H1 (cell line): ENCODE results near the gene R3HDM2. TPM values are rescaled to one million over a fixed set of nuclear protein-coding genes. Genes with fewer than 3 reads are reported as not detected.
A peak's percentile ranks its signal among the peaks of the same experiment; 100 is the strongest.

Experiments
- CTCF ChIA-PET: fragments of 300-600 bp; sonication (Branson Sonifier 250); formaldehyde crosslinking; loops from one replicate; lab custom pipeline; 2021; ENCODE audit not compliant: partially characterized antibody; lab: Charles Lee
- POLR2A ChIA-PET: fragments of 300-600 bp; sonication (Branson Sonifier 250); formaldehyde crosslinking; loops from one replicate; lab custom pipeline; 2021; ENCODE audit warnings: inconsistent platforms; ENCODE audit not compliant: partially characterized antibody; lab: Charles Lee
- DNase-seq, 2 experiments: peaks; one replicate each; pipeline versions ENCODE4 v3.0.0 to v3.0.0-alpha.2; 2010 to 2022; ENCODE audit warnings: low spot score in 2 of 2, low read depth in 1 of 2, mixed read lengths in 1 of 2
- FAIRE-seq: peaks from 2 replicates; lab custom pipeline; 2011; peaks lifted over from hg19 to GRCh38; lab: Jason Lieb, UNC
- H2AFZ ChIP-seq: 2 replicates; pipeline ENCODE4 v1.8.1; 2012; ENCODE audit warnings: low read length, inconsistent platforms
- H2AK5ac ChIP-seq: 2 replicates; pipeline ENCODE4 v1.6.1; 2013; ENCODE audit warnings: low read depth, low read length
- H2BK120ac ChIP-seq: replicated peaks from 2 replicates; pipeline ENCODE3; 2013; ENCODE audit warnings: low read depth, low read length, inconsistent platforms
- H2BK12ac ChIP-seq: 2 replicates; pipeline ENCODE4 v1.6.1; 2013; ENCODE audit warnings: low read depth, low read length
- H2BK15ac ChIP-seq: 2 replicates; pipeline ENCODE4 v1.6.1; 2013; ENCODE audit warnings: low read length
- H2BK20ac ChIP-seq: 2 replicates; pipeline ENCODE4 v1.6.1; 2013; ENCODE audit warnings: low read length
- H2BK5ac ChIP-seq: 2 replicates; pipeline ENCODE4 v1.6.1; 2013; ENCODE audit warnings: low read depth, low read length
- H3K14ac ChIP-seq: 2 replicates; pipeline ENCODE4 v1.6.1; 2013; ENCODE audit warnings: inconsistent platforms; ENCODE audit not compliant: insufficient read length
- H3K18ac ChIP-seq: 2 replicates; pipeline ENCODE4 v1.6.1; 2013; ENCODE audit warnings: low read length; ENCODE audit errors: extremely low read depth
- H3K23ac ChIP-seq: 2 replicates; pipeline ENCODE4 v1.6.1; 2013; ENCODE audit warnings: inconsistent platforms; ENCODE audit not compliant: insufficient read length
- H3K23me2 ChIP-seq: 2 replicates; pipeline ENCODE4 v1.6.1; 2013; ENCODE audit warnings: low read depth, low read length
- H3K27ac ChIP-seq: 2 replicates; pipeline ENCODE4 v1.6.1; 2011; ENCODE audit warnings: low read depth, low read length, inconsistent platforms
- H3K27me3 ChIP-seq, 4 experiments: replicated peaks in 1 of 4; 1 replicate in 1 of 4; 2 replicates in 3 of 4; pipeline versions ENCODE4 v1.6.1 to v1.8.1; 2011 to 2013; ENCODE audit warnings: low read length in 3 of 4, mild to moderate bottlenecking in 3 of 4, inconsistent platforms in 2 of 4, mixed read lengths in 2 of 4, moderate library complexity in 1 of 4; ENCODE audit not compliant: control insufficient read depth in 3 of 4, insufficient read depth in 3 of 4; ENCODE audit errors: extremely low read depth in 1 of 4
- H3K36me3 ChIP-seq, 4 experiments: 2 replicates each; pipeline versions ENCODE4 v1.6.1 to v1.8.1; 2011 to 2013; ENCODE audit warnings: mild to moderate bottlenecking in 4 of 4, low read length in 3 of 4, moderate library complexity in 2 of 4, control low read depth in 1 of 4, inconsistent platforms in 1 of 4; ENCODE audit not compliant: insufficient read depth in 4 of 4, control insufficient read depth in 2 of 4
- H3K4ac ChIP-seq: replicated peaks from 2 replicates; pipeline ENCODE3; 2013; ENCODE audit warnings: low read length, low read depth, mixed read lengths, inconsistent platforms; ENCODE audit not compliant: insufficient read length
- H3K4me1 ChIP-seq, 4 experiments: replicated peaks in 1 of 4; 1 replicate in 1 of 4; 2 replicates in 3 of 4; pipeline versions ENCODE4 v1.6.1 to v1.8.1; 2011 to 2013; ENCODE audit warnings: low read length in 3 of 4, inconsistent platforms in 2 of 4, mixed read lengths in 1 of 4; ENCODE audit not compliant: insufficient read depth in 4 of 4, control insufficient read depth in 3 of 4
- H3K4me2 ChIP-seq, 2 experiments: 2 replicates each; pipeline versions ENCODE4 v1.6.1 to v1.8.1; 2011 to 2013; ENCODE audit warnings: low read depth in 2 of 2, low read length in 2 of 2, control low read depth in 1 of 2, inconsistent platforms in 1 of 2, mild to moderate bottlenecking in 1 of 2; ENCODE audit not compliant: insufficient read depth in 1 of 2
- H3K4me3 ChIP-seq, 4 experiments: fragments of 200-600, 300-600 bp in 1 of 4; sonication (generic), shearing (Covaris generic), sonication (Bioruptor Twin) in 1 of 4; 2 replicates each; pipeline versions ENCODE4 v1.5.1 to v1.8.1; 2011 to 2016; ENCODE audit warnings: low read length in 4 of 4, low read depth in 3 of 4, control low read depth in 2 of 4, inconsistent platforms in 2 of 4, mild to moderate bottlenecking in 2 of 4, mixed read lengths in 1 of 4, moderate library complexity in 1 of 4; ENCODE audit not compliant: insufficient read depth in 2 of 4; ENCODE audit errors: extremely low read depth in 1 of 4
- H3K56ac ChIP-seq: replicated peaks from 2 replicates; pipeline ENCODE3; 2013; ENCODE audit warnings: low read depth, mild to moderate bottlenecking, mixed read lengths, low read length, inconsistent platforms; ENCODE audit not compliant: insufficient read length
- H3K79me1 ChIP-seq: 2 replicates; pipeline ENCODE4 v1.6.1; 2013; ENCODE audit warnings: low read depth, low read length, control low read depth
- H3K79me2 ChIP-seq, 2 experiments: 2 replicates each; pipeline versions ENCODE4 v1.6.1 to v1.8.1; 2012 to 2013; ENCODE audit warnings: low read length in 2 of 2, mild to moderate bottlenecking in 2 of 2, inconsistent platforms in 1 of 2; ENCODE audit not compliant: insufficient read depth in 2 of 2, control insufficient read depth in 1 of 2
- H3K9ac ChIP-seq, 4 experiments: replicated peaks in 1 of 4; 1 replicate in 1 of 4; 2 replicates in 3 of 4; pipeline versions ENCODE4 v1.6.1 to v1.8.1; 2011 to 2013; ENCODE audit warnings: low read depth in 3 of 4, low read length in 3 of 4, control low read depth in 2 of 4, mild to moderate bottlenecking in 2 of 4, moderate library complexity in 2 of 4, inconsistent platforms in 1 of 4; ENCODE audit errors: extremely low read depth in 1 of 4
- H3K9me3 ChIP-seq, 2 experiments: 2 replicates each; pipeline versions ENCODE4 v1.6.1 to v1.8.1; 2012 to 2013; ENCODE audit warnings: mild to moderate bottlenecking in 2 of 2, moderate library complexity in 2 of 2, control low read depth in 1 of 2, inconsistent platforms in 1 of 2, low read depth in 1 of 2, low read length in 1 of 2, mixed read lengths in 1 of 2; ENCODE audit not compliant: insufficient read depth in 2 of 2
- H4K20me1 ChIP-seq, 2 experiments: replicated peaks in 1 of 2; 2 replicates each; pipeline versions ENCODE3 to v1.8.1; 2011 to 2013; ENCODE audit warnings: inconsistent platforms in 2 of 2, low read length in 2 of 2, mild to moderate bottlenecking in 1 of 2; ENCODE audit not compliant: insufficient read depth in 2 of 2, control insufficient read depth in 1 of 2
- H4K5ac ChIP-seq: 2 replicates; pipeline ENCODE4 v1.6.1; 2013; ENCODE audit warnings: low read length, low read depth, mixed read lengths, inconsistent platforms; ENCODE audit not compliant: insufficient read length
- H4K8ac ChIP-seq: 2 replicates; pipeline ENCODE4 v1.8.0; 2013; ENCODE audit warnings: mild to moderate bottlenecking, moderate library complexity, low read length, inconsistent platforms; ENCODE audit not compliant: insufficient read depth; ENCODE audit errors: extremely low read depth
- H4K91ac ChIP-seq: replicated peaks from 2 replicates; pipeline ENCODE3; 2013; ENCODE audit warnings: low read length, mixed read lengths, inconsistent platforms; ENCODE audit not compliant: insufficient read length
- EZH2 ChIP-seq: fragments of 200-600 bp; sonication (generic); IDR thresholded peaks from 2 replicates; pipeline ENCODE4 v1.7.1; 2012; ENCODE audit warnings: low read depth, mild to moderate bottlenecking, moderate library complexity, low read length, inconsistent platforms; ENCODE audit not compliant: severe bottlenecking
- MAFK ChIP-seq: IDR thresholded peaks from 2 replicates; pipeline ENCODE4 v1.6.1; 2012; ENCODE audit warnings: low read depth, mild to moderate bottlenecking, improper control_type of control experiment, low read length
- RBBP5 ChIP-seq: IDR thresholded peaks from 2 replicates; pipeline ENCODE4 v1.7.1; 2012; ENCODE audit warnings: low read depth, mild to moderate bottlenecking, inconsistent platforms, low read length, moderate library complexity, borderline replicate concordance
- SUZ12 ChIP-seq: fragments of 200-600 bp; sonication (generic); IDR thresholded peaks from 2 replicates; pipeline ENCODE4 v1.6.1; 2012; ENCODE audit warnings: mild to moderate bottlenecking, inconsistent platforms, low read length, moderate library complexity, mixed read lengths
- WGBS, 2 experiments: shearing (Covaris generic) in 1 of 2; methylation state at CpG; one replicate each; pipeline versions ENCODE4 v1.1.6 to v1.1.7; 2013 to 2015; ENCODE audit warnings: low lambda C conversion rate in 2 of 2, mixed read lengths in 2 of 2, inconsistent platforms in 1 of 2, low coverage in 1 of 2, missing lambda C conversion rate in 1 of 2; ENCODE audit not compliant: insufficient replicate concordance in 2 of 2, insufficient coverage in 1 of 2, insufficient read length in 1 of 2; ENCODE audit errors: extremely low coverage in 1 of 2, missing lambda C conversion rate in 1 of 2; 5-methylcytosine and 5-hydroxymethylcytosine counted together
- polyA plus RNA-seq, 7 experiments: library from polyadenylated mRNA; depleted of rRNA in 3 of 7; stranded (reverse) in 5 of 7; unstranded in 2 of 7; fragments of >200 nt in 5 of 7; fragments of 200-250 nt in 2 of 7; gene quantifications; 1 replicate in 5 of 7; 2 replicates in 1 of 7; 4 replicates in 1 of 7; pipeline versions ENCODE4 v1.2.1 to v1.2.3, GENCODE V29; 2011 to 2013; ENCODE audit warnings: missing spikeins in 2 of 7, mixed read lengths in 2 of 7
- total RNA-seq: library from RNA; stranded (reverse); fragmentation: NEBNext Ultra II Directional; extraction: Animal tissue kit (Norgen Biotek cat#: 25700); gene quantifications from 2 replicates; pipeline ENCODE4 v1.2.1, GENCODE V29; 2021
- TF ChIP-seq, protein P1 (sequence below): IDR thresholded peaks from 2 replicates; pipeline ENCODE4 v1.6.1; 2012; ENCODE audit warnings: inconsistent platforms

Gene R3HDM2
- total and polyA plus RNA-seq, 2 of the 8 experiments (the other 6 are each of a cell fraction or from before 2014, with no cell fraction given) = 25.6 to 27.0 TPM

DNA sequence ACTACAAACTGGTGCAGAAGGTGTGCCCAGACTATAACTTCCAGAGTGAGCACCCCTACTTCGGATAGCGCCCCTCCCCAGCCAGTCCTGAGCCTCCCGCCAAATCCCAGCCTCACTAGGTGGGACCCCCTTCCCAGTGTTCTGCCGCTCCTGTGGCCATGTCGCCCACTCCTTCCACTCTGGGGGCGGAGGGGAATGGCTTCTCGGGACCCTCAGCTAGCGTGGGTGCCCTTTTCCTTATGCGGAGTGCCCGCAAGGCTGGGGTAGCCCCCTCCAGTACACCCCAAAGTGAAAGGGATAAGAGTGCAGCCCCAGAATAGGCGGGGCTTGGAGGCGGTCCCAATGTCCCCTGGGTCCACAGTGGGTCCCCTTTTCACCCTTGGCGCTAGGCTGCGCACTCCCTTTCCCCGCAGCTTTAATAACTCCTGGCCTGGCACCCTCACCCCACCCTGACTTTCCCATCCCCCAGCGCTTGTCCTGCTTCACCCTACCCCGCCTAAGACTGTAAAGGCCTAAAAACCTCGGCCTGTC, 205.1 kb downstream of the R3HDM2 start:
- ChIA-PET POLR2A (interaction anchor here (0.9 to 22.1 kb wide), 8 partner anchors 10 to 294 kb away, joined by 3 to 852 read pairs (median 4); partner anchors contain the start of genes DDIT3, INHBE, NXPH4 and SHMT2), CTCF (interaction anchor here (0.5 to 27.9 kb wide), 9 partner anchors 10 to 260 kb away, joined by 3 to 726 read pairs (median 4); partner anchors contain the start of genes NXPH4 and STAC3)
- no peak overlapping the region; the same call in 1 of the 2 replicates for H4K8ac ChIP-seq
- H3K9me3 ChIP-seq = no peaks in the 10 kb centered on the region
- H3K79me1 ChIP-seq = peaks cover 4% of the 10 kb centered on the region
- peaks cover 46 to 70% (median 67%) of the 10 kb centered on the region in 4 experiments for H3K27me3 ChIP-seq
- H3K18ac ChIP-seq = 0 out of 2 replicates have a peak overlapping the region, but pooled peaks have one; percentile 73
- H2AK5ac ChIP-seq = no peak overlapping the region
- H4K20me1 ChIP-seq = peaks cover 3 to 8% of the 10 kb centered on the region in 2 experiments
- WGBS, 2 experiments = 8% methylated on average over 18 of the region's 18 CpGs; no CpG with 5 or more reads in 1 of the 2 experiments
- H3K23me2 ChIP-seq = peaks cover 14% of the 10 kb centered on the region
- peaks cover 6 to 8% of the 10 kb centered on the region in 2 experiments; a peak in 3 of 4 replicates for H3K79me2 ChIP-seq
- TF ChIP-seq MAFK = no peak
- TF ChIP-seq, protein P1, sequence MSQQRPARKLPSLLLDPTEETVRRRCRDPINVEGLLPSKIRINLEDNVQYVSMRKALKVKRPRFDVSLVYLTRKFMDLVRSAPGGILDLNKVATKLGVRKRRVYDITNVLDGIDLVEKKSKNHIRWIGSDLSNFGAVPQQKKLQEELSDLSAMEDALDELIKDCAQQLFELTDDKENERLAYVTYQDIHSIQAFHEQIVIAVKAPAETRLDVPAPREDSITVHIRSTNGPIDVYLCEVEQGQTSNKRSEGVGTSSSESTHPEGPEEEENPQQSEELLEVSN = 0 out of 2 replicates have a peak, but pooled peaks have one; percentile 6
- 0 out of 2 replicates have a peak, but pooled peaks have one; percentile 46 for TF ChIP-seq SUZ12
- peak; percentile 68 for TF ChIP-seq EZH2
- 0 out of 2 replicates have a peak, but pooled peaks have one; percentile 16 for TF ChIP-seq RBBP5
- H3K23ac ChIP-seq = no peak overlapping the region
- no peak overlapping the region for H2BK20ac ChIP-seq
- H4K91ac ChIP-seq = peak overlapping the region; percentile 75
- H2BK5ac ChIP-seq = no peak overlapping the region; the same call in none of the 2 replicates
- peak overlapping the region; percentile 72; the same call in 1 of the 2 replicates for H2BK15ac ChIP-seq
- peaks cover 4 to 53% (median 30%) of the 10 kb centered on the region in 4 experiments for H3K4me1 ChIP-seq
- peak overlapping the region; percentile 22 to 64 (median 35); a peak in 6 of 8 replicates for H3K4me3 ChIP-seq
- no peak overlapping the region for H3K56ac ChIP-seq
- H2BK120ac ChIP-seq = peak overlapping the region; percentile 34
- DNase-seq (peak in 1 of 2 experiments; percentile 69), FAIRE-seq (no peak)
- H3K4ac ChIP-seq = no peak overlapping the region
- peaks cover 0 to 3% (median 0%) of the 10 kb centered on the region in 4 experiments; a peak in 2 of 8 replicates for H3K36me3 ChIP-seq
- H3K14ac ChIP-seq = no peak overlapping the region
- no peak overlapping the region for H2AFZ ChIP-seq
- no peak overlapping the region for H3K9ac ChIP-seq
- H3K4me2 ChIP-seq = peak overlapping the region; percentile 94 to 96
- H2BK12ac ChIP-seq = peak overlapping the region; percentile 44; the same call in 1 of the 2 replicates
- no peak overlapping the region for H3K27ac ChIP-seq
- no peak overlapping the region for H4K5ac ChIP-seq
